Astrocyte (in vitro differentiated cells and primary cell): ENCODE results near the gene SEMA6B. TPM values are rescaled to one million over a fixed set of nuclear protein-coding genes. Genes with fewer than 3 reads are reported as not detected.

Source experiments
- DNase-seq: peaks from one replicate; pipeline ENCODE4 v3.0.0-alpha.2; 2010; ENCODE audit warnings: low read depth
- FAIRE-seq: peaks from 2 replicates; lab custom pipeline; 2011; peaks lifted over from hg19 to GRCh38; lab: Jason Lieb, UNC
- H2AFZ ChIP-seq: 2 replicates; pipeline ENCODE4 v1.6.0; 2012; ENCODE audit warnings: low read depth, low read length, inconsistent platforms
- H3K27ac ChIP-seq: 2 replicates; pipeline ENCODE4 v1.5.1; 2011; ENCODE audit warnings: low read depth, low read length, inconsistent platforms
- H3K27me3 ChIP-seq: 2 replicates; pipeline ENCODE4 v1.6.0; 2011; ENCODE audit warnings: low read length, inconsistent platforms; ENCODE audit not compliant: insufficient read depth
- H3K36me3 ChIP-seq: 2 replicates; pipeline ENCODE4 v1.5.1; 2011; ENCODE audit warnings: low read length, inconsistent platforms; ENCODE audit not compliant: insufficient read depth
- H3K4me1 ChIP-seq: 2 replicates; pipeline ENCODE4 v1.5.1; 2011; ENCODE audit warnings: low read length, inconsistent platforms; ENCODE audit not compliant: insufficient read depth
- H3K4me2 ChIP-seq: 2 replicates; pipeline ENCODE4 v1.6.0; 2012; ENCODE audit warnings: low read length, inconsistent platforms
- H3K4me3 ChIP-seq: 2 replicates; pipeline ENCODE4 v1.5.1; 2011; ENCODE audit warnings: low read depth, mild to moderate bottlenecking, low read length, inconsistent platforms; ENCODE audit not compliant: insufficient read depth
- H3K79me2 ChIP-seq: 2 replicates; pipeline ENCODE4 v1.6.0; 2012; ENCODE audit warnings: mild to moderate bottlenecking, low read length, inconsistent platforms; ENCODE audit not compliant: insufficient read depth
- H3K9ac ChIP-seq: 2 replicates; pipeline ENCODE4 v1.6.0; 2012; ENCODE audit warnings: mild to moderate bottlenecking, low read length, inconsistent platforms
- H3K9me3 ChIP-seq: 2 replicates; pipeline ENCODE4 v1.5.1; 2012; ENCODE audit warnings: low read depth, mild to moderate bottlenecking, low read length, inconsistent platforms; ENCODE audit not compliant: insufficient read depth
- H4K20me1 ChIP-seq: 2 replicates; pipeline ENCODE4 v1.6.0; 2012; ENCODE audit warnings: low read length, inconsistent platforms; ENCODE audit not compliant: insufficient read depth
- H3K27ac Mint-ChIP-seq: one replicate; pipeline ENCODE4 v1.8.0; 2021; ENCODE audit warnings: mild to moderate bottlenecking, mixed read lengths; ENCODE audit not compliant: unreplicated experiment
- H3K27me3 Mint-ChIP-seq: one replicate; pipeline ENCODE4 v1.8.0; 2021; ENCODE audit warnings: low read depth, mixed read lengths; ENCODE audit not compliant: unreplicated experiment
- H3K36me3 Mint-ChIP-seq: one replicate; pipeline ENCODE4 v1.8.0; 2021; ENCODE audit warnings: low read depth, mixed read lengths; ENCODE audit not compliant: unreplicated experiment
- H3K4me1 Mint-ChIP-seq: one replicate; pipeline ENCODE4 v1.8.0; 2021; ENCODE audit warnings: low read depth, mixed read lengths; ENCODE audit not compliant: unreplicated experiment
- H3K4me3 Mint-ChIP-seq: one replicate; pipeline ENCODE4 v1.8.0; 2021; ENCODE audit warnings: mild to moderate bottlenecking, moderate library complexity, mixed read lengths; ENCODE audit not compliant: unreplicated experiment
- H3K9me3 Mint-ChIP-seq: one replicate; pipeline ENCODE4 v1.8.0; 2021; ENCODE audit warnings: mild to moderate bottlenecking, mixed read lengths; ENCODE audit not compliant: unreplicated experiment
- EZH2 ChIP-seq: IDR thresholded peaks from 2 replicates; pipeline ENCODE4 v1.6.1; 2012; ENCODE audit warnings: mild to moderate bottlenecking, low read length, inconsistent platforms; ENCODE audit not compliant: insufficient read depth
- total RNA-seq: library from RNA; stranded (reverse); gene quantifications from 2 replicates; pipeline ENCODE4 v1.2.1, GENCODE V29; 2021
- TF ChIP-seq, protein P1 (sequence below): IDR thresholded peaks from 2 replicates; pipeline ENCODE4 v1.5.1; 2011; ENCODE audit warnings: low read depth, mild to moderate bottlenecking, inconsistent platforms, low read length, moderate library complexity; ENCODE audit not compliant: insufficient read depth

Gene SEMA6B
- total RNA-seq, 1 donor from 2014 or later: 14.3 TPM

DNA sequence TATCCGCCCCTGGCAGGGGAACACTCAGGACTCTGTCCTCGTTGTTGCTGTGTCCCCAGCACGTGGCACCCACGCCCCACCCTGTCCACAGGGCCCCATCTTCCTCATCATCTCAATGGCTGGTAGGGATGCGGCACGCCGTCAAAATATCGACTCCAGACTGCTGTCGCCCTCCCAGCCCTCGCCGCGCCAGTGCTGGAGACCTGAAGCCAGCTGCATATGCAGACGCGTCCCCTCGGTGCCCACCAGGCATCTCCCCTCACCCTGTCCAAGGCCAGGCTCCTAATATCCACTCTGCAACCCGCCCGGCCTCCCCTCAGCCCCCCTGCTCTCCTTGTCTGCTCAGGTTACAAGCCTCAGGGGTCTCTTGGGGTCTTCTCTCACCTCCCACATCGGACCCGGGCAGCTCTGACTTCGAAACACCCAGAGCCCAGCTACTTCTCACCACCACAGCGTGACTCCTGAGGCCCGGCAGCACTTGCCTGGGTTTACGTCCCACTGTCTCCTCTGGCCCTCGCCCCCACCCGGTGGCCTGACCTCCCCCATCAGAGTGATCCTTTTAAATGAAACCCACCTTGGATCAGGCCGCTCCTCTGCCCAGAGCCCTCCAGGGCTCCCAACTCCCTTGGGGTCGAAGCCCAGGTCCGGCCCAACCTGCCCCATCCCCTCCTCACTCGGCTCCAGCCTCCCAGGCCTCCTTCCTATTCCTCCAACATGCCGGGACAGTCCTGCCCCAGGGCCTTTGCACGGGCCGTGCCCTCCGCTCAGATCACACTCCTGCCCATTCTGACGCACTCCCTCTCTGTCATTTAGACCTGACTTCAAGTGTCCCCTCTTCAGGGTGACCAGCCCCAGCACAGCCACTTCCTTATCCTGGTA is 53.7 kb downstream of the SEMA6B start:
- TF ChIP-seq, protein P1, sequence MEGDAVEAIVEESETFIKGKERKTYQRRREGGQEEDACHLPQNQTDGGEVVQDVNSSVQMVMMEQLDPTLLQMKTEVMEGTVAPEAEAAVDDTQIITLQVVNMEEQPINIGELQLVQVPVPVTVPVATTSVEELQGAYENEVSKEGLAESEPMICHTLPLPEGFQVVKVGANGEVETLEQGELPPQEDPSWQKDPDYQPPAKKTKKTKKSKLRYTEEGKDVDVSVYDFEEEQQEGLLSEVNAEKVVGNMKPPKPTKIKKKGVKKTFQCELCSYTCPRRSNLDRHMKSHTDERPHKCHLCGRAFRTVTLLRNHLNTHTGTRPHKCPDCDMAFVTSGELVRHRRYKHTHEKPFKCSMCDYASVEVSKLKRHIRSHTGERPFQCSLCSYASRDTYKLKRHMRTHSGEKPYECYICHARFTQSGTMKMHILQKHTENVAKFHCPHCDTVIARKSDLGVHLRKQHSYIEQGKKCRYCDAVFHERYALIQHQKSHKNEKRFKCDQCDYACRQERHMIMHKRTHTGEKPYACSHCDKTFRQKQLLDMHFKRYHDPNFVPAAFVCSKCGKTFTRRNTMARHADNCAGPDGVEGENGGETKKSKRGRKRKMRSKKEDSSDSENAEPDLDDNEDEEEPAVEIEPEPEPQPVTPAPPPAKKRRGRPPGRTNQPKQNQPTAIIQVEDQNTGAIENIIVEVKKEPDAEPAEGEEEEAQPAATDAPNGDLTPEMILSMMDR: no peak
- TF ChIP-seq EZH2: no peak
- Histone ChIP-seq H3K79me2 (no peaks in the 10 kb centered on the region), H3K36me3 (peaks cover 2% of the 10 kb centered on the region), H3K9ac (no peak overlapping the region), H3K4me2 (peak overlapping the region; percentile 59), H3K9me3 (no peaks in the 10 kb centered on the region), H3K27ac (peak overlapping the region; percentile 19), H3K4me1 (peaks cover 20% of the 10 kb centered on the region), H2AFZ (no peak overlapping the region), H3K27me3 (no peaks in the 10 kb centered on the region), H3K4me3 (no peak overlapping the region), H4K20me1 (no peaks in the 10 kb centered on the region)
- H3K9me3 Mint-ChIP-seq: no peaks in the 10 kb centered on the region
- peaks cover 6% of the 10 kb centered on the region for H3K4me1 Mint-ChIP-seq
- peaks cover 12% of the 10 kb centered on the region for H3K36me3 Mint-ChIP-seq
- H3K27ac Mint-ChIP-seq: peak overlapping the region; percentile 75
- H3K27me3 Mint-ChIP-seq: no peaks in the 10 kb centered on the region
- peak overlapping the region; percentile 23 for H3K4me3 Mint-ChIP-seq
- DNase-seq (no peak), FAIRE-seq (no peak)

DNA sequence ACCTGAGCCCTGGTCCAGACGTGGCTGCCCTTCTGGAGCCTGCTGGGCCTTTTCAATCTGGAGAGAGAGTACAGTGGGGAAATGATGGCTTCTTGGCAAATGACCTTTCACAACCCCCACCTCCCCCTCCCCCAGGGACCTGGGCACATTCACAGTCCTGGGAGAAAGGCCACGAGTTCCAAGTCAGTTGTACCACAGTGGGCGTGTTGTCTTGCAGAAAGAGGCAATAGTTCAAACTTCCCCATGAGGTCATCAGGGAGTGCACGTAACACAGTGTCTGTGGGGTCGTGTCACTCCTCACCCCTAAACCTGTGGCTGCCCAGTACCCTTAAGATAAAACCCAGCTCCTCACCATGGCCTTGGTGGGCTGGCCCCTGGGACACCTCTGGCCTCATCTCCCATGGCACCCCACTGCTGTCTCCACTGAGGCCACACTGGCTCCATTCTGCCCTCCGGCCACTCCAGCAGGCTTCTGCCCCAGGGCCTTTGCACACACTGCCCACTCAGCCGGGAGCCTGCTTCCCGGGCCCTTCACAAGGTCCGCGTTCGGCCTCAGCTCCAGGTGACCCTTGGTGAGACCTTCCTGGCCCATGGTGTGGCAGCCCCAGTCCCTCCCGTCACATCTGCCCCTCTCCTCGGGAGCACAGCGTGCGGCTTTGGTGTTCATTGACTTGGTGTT is 54.5 kb downstream of the SEMA6B start:
- no peak for FAIRE-seq
- no peak overlapping the region for H3K27ac ChIP-seq
- TF ChIP-seq, protein P1: no peak
- TF ChIP-seq EZH2: no peak
- H3K9me3 ChIP-seq: no peaks in the 10 kb centered on the region
- H4K20me1 ChIP-seq: no peaks in the 10 kb centered on the region
- no peaks in the 10 kb centered on the region for H3K9me3 Mint-ChIP-seq
- no peak overlapping the region for H3K4me2 ChIP-seq
- H3K4me1 Mint-ChIP-seq: peaks cover 6% of the 10 kb centered on the region
- H3K36me3 ChIP-seq: peaks cover 2% of the 10 kb centered on the region
- DNase-seq: no peak
- no peak overlapping the region for H3K4me3 Mint-ChIP-seq
- no peaks in the 10 kb centered on the region for H3K27me3 ChIP-seq
- H3K36me3 Mint-ChIP-seq: peaks cover 13% of the 10 kb centered on the region
- H3K79me2 ChIP-seq: no peaks in the 10 kb centered on the region
- no peak overlapping the region for H3K4me3 ChIP-seq
- H3K4me1 ChIP-seq: peaks cover 20% of the 10 kb centered on the region
- H2AFZ ChIP-seq: no peak overlapping the region
- H3K27me3 Mint-ChIP-seq: no peaks in the 10 kb centered on the region
- no peak overlapping the region for H3K27ac Mint-ChIP-seq
- H3K9ac ChIP-seq: no peak overlapping the region
